GM19438 (cell line): Measurements from ENCODE around the gene STAG2.
"Not testable (repeated sequence)": the region's sequence is repeated elsewhere in the genome, so short reads cannot be mapped to it uniquely, and the experiment has no call there.

ENCODE experiments used
- ATAC-seq: cut with Tn5 transposase; IDR thresholded peaks from one replicate; pipeline ENCODE4 v1.9.1; 2021; ENCODE audit warnings: low read depth; ENCODE audit not compliant: unreplicated experiment

Gene STAG2

DNA sequence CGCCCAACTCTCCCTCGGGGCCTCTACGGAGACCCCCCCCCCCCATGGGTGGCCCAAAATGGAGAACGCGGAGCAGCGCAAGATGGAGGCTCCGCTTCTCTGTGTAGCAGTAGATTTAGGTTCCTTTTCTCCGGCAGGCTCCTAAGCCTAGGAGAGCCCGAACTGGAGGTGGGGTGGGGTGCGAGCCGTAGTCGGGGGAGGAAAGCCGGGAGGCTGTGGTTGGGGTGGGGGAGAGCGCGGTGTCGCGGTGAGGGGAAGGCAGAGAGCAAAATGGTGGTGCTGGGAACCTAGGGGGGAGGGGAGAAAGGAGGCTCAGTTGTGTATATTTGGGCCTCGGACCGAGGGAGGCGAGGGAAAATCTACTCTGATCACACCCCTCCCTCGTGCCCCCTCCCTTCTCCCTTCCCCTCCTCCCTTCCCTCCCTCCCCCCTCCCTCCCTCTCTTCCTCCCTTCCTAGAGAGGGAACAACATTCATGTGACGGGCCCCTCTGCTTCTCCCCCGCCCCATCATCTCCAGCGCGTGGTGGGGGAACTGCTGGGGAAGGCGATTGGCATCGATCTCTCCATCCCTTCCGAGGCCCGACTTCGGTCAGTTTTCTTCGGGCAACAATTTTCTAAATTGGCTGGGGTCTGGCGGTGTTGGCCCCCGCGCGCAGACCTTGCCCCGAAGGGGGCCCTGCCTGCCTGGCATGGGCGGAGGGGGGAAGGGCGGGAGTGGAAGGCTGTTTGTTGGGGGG is at the start of gene STAG2:
TSS of gene STAG2 (plus strand) at position 439 of the 738 bp plus-strand sequence. CDS start 60,922 bp downstream, outside the sequence.
- no peak for ATAC-seq

DNA sequence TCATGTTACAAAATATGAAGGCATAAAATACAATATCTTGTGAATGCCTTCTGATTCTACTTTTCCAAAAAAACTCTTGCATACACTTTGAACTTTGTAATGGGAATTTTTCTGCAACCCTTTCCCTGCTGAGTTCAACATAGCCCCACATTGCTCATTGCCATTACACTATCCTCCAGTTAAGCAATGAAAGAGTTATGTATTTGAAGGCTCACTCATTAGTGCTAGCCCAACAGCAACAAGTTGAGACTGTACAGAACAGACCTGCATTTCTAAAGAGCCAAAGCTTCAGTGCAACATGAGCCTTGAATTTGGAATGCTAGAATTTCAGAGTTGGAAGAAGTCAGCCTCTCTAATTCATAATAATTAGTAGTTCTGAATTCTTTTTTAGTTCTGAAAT is 44.4 kb upstream of the STAG2 start:
- no peak for ATAC-seq

DNA sequence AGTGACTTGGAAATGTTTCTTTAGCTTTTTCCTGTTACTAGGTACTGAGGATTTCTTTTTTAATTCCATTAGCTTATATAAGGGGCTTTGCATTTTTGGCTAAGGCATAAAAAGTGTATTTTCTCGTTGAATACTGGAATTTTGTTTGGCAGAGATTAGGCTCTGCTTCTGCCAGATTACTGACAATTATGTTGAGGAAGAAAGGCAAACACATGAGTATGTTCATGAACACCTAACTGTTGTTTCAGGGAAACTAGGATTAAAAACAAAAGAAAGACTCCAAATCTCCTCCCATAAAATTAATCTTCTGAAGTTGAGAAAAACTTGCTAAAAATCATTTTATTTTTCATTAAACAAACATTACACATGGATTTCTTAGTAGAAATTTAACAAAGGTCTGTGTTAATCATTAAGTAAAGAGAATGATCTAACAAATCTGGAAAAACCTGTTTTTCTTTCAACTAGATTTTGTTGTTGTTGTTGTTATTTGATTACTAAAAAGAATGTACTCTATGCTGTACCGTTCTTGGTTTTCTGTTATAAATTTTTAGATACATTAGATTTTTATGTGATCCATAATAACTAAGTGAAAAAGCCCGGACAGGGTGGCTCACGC is 43.3 kb upstream of the STAG2 start:
- ATAC-seq = no peak

DNA sequence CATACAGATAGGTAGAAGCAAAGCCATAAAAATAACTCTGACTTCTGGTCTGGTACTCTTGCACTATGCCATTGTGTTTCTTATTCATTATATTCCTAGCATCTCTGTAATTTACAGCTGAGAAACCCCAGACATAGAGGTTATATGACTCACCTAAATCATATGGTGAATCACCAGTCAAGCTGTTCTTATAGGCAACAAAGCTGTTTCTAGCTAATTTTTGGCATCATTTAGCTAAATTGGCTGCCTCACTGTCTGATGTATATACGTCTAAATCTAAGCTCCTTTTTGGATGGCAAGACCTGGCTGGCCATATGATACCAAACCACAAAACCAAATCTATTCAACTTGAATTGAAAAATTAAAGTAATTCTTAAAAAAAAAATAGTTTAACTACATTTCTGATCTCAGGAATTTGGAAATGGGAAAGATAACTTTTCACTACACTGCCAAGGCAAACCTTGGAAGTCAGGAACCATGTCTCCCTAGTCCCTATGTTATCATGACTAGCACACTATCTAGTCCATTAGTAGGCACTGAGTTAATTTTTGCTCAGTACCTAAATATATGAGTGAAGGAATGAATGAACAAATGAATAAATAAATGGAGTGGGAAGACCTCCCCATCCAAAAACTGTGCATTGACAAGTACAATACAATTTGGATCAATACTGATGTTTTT is 41.3 kb upstream of the STAG2 start:
- ATAC-seq = no peak

DNA sequence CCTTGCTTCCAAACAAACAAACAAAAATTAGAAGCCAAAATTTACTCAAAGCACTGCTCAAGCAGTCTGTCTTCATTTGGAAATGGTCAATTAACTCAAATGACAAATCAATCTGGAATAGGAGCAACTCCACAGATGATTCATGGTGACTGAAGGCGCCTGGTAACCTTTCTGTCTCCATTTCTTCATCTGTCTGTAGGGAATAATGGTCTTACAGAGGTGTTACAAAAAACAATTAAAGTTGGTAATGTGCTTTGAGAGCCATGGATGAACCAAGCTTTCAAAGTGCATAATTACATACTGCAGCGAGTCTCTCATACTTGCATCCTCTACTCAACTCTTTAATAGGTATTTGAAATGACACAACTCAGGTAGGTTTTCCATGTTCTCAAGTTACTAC is 38.3 kb upstream of the STAG2 start:
- ATAC-seq = no peak

DNA sequence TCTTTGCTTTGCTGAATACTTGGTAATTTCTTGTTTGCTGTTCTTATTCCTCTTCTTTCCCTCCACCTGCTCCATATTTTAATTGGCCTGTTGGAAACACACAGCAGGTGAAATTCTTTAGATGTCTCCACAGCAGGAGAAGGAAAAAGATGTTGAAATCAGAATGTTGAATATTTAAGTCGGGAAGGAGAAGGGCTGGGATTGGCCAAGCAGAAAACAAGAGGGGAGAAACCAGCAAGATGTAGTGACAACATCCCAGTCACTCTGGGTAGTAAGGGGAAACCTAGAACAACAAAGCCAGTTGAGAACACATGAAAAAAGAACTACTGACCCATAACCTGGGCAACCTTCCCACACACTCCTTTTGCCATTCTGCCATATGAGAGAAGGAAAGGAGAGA is 37.3 kb upstream of the STAG2 start:
- ATAC-seq = no peak

DNA sequence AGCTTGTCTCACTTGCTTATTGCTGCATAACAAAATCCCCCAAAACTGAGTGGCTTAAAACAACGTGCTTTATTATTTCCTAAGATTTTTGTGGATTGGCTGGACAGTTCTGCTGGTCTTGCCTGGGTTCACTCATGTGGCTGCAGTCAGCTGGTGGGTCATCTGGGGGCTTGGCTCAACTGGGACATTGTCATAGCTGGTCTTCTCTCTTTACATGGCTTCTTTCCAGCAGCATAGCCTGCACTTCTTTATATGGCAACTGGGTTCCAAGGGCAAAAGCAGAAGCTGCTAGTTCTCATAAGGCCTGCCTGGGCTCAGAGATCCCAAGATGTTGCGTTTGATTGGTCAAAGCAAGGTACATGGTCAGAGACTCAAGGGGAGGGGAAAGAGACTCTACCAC is 33.7 kb upstream of the STAG2 start:
- ATAC-seq = no peak

DNA sequence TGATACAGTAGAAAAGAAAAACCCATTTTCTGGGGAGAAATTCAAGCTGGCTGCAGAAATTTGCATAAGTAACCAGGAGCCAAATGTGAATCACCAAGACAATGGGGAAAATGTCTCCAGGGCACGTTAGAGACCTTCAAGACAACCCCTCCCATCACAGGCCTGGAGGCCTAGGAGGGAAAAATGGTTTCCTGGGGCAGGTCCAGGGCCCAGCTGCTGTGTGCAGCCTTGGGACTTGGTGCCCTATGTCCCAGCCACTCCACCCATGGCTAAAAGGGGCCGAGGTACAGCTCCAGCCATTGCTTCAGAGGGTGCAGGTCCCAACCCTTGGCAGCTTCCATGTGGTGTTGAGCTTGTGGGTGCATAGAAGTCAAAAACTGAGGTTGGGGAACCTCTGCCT is 29.5 kb upstream of the STAG2 start:
- ATAC-seq = not testable (repeated sequence)

DNA sequence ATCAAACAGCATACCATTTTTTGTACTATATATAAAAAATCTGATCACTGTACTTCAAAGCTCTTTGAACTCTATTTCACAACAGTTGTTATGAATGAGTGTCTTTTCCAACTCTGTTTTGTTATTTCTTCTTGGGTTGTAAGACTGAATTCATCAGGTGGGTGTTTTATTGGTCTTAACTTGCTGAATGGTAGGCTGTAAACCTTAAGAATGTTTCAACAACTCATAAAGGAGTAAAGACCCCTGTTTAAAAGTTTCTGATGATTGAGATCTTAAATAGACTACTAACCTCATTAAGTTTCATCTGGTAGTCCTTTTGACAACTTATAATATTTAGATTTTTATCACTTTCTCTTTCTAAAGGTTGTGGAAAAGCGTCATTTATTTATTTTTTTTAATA is 18.4 kb upstream of the STAG2 start:
- ATAC-seq = no peak

DNA sequence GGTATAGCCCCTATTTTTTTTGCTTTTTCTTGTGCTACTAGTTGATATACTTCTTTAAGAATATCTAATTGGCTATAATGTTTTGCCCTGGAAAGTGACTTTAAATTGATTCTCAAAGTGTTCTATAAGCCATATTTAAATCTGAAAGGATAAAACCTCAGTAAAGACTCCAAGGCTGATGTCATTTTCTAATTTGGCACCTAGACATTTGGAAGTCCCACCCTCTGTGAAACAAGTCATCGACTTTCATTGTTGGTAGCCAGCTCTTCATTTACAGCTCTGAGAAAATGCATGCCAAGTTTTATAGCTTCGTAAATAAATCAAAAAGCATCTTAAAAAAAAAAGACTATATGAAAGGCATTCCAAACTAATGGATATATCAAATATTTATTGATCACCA is 18.0 kb upstream of the STAG2 start:
- no peak for ATAC-seq

DNA sequence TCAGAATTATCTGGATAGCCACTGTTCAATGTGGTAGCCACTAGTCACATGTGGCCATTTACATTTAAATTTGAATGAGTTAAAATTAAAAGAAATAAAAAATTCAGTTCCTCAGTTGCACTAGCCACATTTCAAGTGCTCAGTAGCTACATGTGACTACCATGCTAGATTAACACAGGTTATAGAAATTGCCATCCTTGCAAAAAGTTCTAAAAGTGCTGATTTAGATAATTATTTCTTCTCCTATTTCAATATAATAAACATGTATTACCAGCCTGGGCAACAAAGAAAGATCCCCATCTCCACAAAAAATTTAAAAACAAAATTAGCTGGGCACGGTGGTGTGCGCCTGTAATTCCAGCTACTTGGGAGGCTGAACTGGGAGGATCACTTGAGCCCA is 11.7 kb upstream of the STAG2 start:
- no peak for ATAC-seq

DNA sequence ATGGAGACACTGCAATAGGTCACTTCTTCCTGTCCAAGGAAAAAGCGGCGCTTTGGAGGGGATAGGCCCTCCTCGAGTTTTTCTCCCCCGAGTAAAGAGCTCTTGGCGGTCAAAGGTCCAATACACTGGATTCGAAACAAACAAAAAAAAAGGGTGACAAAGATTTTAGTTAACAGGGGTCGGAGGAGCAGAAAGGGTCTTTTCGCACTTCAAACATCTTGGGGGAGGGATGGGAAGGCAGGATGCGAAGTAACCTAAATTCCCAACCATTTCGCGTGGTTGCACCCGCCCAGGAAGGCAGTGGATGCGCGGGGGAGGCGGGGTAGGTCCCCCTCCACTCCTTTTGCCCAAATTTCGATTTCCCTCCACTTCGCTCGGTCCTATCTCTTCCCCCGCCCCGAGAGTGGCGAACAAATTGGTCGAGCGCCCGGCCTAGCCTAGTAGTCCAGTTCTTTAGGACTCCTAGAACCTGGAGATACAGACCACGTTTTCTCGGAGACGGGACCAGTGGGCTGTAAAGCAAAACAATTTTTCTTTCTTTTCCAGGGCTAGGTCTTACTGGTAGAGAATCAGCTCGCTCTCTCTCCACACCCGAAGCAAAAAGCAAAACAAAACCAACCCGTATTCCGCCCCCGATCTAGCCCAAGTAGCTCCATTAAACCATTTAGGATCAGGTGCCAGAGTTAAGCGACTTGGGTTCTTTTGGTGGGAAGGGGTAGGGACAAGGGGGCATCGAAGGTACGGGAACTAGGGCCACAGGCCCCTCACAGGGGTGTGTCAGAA is 2.0 kb upstream of the STAG2 start:
- ATAC-seq = peak; percentile 1

DNA sequence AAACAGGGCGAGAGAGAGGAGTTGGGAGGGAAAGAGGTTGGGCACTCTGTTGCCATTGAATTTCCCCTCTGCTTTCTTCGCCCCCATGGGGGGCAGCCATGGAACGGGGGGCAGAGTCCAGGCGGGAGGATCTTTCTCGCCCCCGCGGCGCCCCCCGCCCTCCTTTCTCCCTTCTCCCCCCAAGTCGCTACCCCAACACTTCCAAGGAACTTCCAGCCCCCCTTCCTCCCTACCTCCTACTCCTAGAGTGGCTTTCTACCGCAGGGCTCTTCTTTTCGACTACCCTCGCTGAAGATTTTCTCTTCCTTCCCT is 594 bp upstream of the STAG2 start:
- no peak for ATAC-seq

DNA sequence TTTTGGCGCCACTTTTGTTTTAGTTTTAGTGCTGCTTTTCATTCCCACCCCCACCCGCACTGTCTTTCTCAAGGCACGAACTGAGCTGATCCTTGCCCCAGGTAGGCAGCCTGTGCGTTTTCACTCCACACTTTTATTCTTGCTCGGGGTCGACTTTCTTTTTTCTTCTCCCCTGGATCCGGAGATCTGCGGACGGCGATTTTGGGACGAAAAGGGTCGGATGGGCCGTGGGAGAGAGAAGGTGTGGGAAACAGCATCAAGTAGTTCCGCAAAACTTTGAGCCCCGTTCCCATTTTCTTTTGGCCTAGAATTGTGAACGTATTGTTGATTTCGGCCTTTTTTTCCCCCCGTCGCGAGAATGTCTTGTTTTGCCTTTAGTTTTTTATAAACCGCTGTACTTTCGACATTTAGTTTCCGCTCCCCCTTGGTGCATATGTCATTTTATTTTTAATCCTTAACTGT is 531 bp downstream of the STAG2 start:
- ATAC-seq = no peak

DNA sequence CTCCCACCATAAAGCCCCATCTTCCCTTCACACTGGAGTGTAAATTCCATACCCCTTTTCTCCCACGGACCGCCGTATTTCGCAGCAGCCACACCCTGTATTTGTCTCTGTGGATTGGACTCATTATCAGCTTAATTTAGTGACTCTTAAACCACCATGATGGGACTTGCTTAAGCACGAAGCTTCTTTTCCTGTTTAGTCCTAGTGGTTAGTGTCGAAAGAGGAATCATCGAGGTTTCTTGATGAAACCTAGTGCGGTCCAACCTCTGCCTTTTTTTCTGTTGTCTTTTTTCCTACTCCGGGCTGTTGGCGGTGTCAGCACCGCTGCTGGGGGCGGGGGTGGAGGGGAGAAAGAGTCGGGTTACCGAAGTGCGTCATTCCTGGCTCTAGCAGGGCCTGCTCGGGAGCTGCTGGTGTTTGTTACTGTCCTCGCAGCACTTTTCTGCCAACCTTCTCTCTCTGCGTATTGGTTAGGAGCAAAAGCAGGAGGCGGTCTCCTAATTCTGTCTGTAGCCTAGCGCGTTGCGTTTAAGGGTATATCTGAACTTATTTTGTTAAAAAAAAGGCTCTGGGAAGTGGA is 1.4 kb downstream of the STAG2 start:
- ATAC-seq = peak; percentile 60

DNA sequence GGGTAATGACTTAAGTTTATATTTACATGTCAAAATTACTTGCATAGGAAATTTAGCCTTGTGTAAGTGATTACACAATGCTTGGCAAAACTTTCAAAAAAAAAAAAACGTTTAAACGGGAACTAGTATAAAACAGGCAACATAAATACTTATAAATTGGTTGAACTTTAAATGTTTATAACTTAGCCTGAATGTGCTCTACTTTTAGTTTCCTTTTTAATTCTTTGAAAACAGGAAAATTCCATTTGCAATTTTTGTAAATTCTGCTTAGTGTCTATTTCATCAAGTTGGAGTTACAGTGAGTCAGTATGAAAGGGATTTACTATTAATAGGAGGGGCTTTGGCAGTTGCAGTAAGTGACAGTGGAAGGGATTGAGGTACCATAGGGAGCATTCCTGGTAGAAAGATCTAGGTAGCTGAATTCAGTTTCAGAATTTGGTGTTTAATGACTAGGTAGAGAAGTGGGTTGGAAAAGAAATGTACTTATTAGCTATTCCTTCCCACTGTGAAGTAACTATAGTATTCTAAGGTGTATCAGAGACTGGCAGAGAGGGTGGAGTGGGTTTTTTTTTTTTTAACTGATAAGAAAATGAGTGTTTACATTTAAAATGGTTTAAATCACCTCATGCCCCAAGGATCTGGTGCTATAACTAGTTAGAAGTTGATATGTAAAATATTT is 2.8 kb downstream of the STAG2 start:
- no peak for ATAC-seq

DNA sequence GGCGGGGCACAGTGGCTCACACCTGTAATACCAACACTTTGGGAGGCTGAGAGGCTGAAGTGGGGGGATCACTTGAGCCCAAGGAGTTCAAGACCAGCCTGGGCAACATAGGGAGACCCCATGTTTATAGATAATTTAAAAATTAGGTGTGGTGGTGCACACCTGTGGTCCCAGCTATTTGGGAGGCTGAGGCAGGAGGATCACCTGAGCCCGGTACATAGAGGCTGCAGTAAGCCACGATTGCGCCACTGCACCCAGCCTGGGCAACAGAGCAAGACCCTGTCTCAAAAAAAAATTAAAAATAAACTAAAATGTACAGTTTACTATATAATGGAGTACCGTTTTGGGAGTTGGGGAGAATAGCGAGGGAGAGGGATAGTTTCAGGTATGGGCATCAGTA is 4.2 kb downstream of the STAG2 start:
- no peak for ATAC-seq

DNA sequence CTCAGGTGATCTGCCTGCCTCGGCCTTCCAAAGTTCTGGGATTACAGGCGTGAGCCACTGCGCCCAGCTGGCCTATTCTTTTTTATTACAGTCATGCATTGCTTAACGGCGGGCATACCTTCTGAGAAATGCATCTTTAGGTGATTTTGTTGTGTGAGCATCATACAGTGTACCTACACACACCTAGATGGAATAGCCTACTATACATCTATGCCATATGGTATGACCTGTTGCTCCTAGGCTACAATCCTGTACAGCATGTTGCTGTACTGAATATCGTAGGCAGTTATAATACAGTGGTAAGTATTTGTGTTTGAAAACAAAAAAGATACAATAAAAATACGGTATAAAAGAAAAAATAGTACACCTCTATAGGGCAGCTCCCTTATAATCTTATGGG is 6.0 kb downstream of the STAG2 start:
- ATAC-seq = no peak

DNA sequence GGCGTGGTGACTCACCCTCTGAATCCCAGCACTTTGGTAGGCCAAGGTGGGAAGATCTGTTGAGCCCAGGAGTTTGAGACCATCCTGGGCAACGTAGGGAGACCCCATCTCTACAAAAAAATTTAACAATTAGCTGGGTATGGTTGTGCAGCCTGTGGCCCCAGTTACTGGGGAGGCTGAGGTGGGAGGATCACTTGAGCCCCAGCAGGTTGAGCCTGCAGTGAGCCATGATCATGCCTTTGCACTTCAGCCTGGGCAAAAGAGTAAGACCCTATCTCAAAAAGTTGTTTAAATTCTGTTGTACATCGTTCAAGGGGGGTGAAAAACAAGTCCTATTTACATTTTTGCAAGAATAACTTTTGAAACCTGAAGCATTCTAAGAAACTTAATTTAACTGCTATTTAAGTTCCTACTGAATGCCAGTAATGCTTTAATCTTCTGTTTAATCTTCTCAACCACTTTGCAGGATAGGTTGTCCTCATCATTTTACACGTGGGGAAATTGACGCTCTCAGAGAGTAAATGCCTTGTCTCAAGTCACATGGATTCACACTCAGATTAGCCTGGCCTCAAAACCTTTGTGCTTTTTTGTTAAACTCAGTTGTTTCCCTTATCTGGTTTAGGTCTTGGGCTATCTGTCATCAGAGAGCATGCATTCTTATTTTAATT is 7.0 kb downstream of the STAG2 start:
- ATAC-seq = no peak

DNA sequence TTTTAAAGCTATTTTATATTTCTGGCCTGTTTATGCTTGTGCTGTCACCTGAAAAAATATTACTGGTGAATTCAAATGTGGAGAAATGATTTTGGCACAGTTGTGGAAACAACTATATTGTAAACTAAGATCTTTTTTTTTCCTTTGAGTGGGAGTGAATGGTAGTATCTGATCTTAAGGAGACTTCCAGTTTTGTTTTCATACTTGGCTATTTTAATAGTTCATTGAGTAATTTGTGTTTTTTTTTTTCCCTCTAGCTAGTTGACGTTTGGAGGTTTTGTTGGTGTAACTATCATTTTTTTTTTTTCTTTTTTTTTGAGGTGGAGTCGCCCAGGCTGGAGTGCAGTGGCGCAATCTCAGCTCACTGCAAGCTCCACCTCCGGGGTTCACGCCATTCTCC is 10.5 kb downstream of the STAG2 start:
- no peak for ATAC-seq
